ENCODE data around the gene GARIN5B.

DNA sequence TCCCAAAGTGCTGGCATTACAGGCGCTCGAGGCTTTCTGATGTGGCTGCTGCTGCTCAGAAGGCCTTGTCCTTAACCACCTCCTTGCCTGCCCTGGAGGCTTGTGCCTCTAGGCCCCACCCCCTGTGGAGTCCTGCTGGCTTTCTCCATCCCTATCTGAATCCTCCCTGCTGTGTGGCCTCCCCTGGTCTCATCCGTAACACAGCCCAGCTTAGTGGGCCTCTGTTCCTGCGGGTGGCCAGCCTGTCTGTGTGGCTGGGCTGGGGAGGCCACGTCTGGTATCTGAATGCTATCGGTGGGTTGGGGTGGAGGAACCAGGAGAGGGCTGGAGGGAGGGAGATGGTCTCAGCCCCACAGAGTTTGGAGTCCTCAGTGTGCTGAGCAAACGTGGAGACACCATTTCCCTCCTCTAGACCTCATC, 27.4 kb upstream of the GARIN5B start:
- no peak for TF ChIP-seq NFE2L1 (CRISPR knock-in tag; IDR thresholded peaks at IDR 0.05)
- no peak for TF ChIP-seq CTCF (IDR thresholded peaks at IDR 0.05)
- no peak for TF ChIP-seq ATF2 (CRISPR knock-in tag; IDR thresholded peaks at IDR 0.05; ENCODE audit: borderline replicate concordance, low read depth)
- no peak for TF ChIP-seq ELF4 (CRISPR knock-in tag; IDR thresholded peaks at IDR 0.05; ENCODE audit: low read depth)
- no peak for TF ChIP-seq USF1 (CRISPR knock-in tag; IDR thresholded peaks at IDR 0.05)
- no peak for TF ChIP-seq E2F5 (CRISPR knock-in tag; IDR thresholded peaks at IDR 0.05)
- TF ChIP-seq ZNF281 (CRISPR knock-in tag; IDR thresholded peaks at IDR 0.05): no peak
- TF ChIP-seq JUN (CRISPR knock-in tag; IDR thresholded peaks at IDR 0.05): no peak
- TF ChIP-seq ZNF138 (CRISPR knock-in tag; conservative IDR thresholded peaks at IDR 0.05): no peak
- no peak for TF ChIP-seq CREB1 (CRISPR knock-in tag; IDR thresholded peaks at IDR 0.05)
- TF ChIP-seq FOXK1 (CRISPR knock-in tag; IDR thresholded peaks at IDR 0.05): no peak
- TF ChIP-seq, protein P1, sequence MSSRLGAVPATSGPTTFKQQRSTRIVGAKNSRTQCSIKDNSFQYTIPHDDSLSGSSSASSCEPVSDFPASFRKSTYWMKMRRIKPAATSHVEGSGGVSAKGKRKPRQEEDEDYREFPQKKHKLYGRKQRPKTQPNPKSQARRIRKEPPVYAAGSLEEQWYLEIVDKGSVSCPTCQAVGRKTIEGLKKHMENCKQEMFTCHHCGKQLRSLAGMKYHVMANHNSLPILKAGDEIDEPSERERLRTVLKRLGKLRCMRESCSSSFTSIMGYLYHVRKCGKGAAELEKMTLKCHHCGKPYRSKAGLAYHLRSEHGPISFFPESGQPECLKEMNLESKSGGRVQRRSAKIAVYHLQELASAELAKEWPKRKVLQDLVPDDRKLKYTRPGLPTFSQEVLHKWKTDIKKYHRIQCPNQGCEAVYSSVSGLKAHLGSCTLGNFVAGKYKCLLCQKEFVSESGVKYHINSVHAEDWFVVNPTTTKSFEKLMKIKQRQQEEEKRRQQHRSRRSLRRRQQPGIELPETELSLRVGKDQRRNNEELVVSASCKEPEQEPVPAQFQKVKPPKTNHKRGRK (CRISPR knock-in tag; IDR thresholded peaks at IDR 0.05; ENCODE audit: borderline replicate concordance): no peak
- no peak for TF ChIP-seq JAZF1 (CRISPR knock-in tag; IDR thresholded peaks at IDR 0.05)
- TF ChIP-seq ZNF263 (CRISPR knock-in tag; IDR thresholded peaks at IDR 0.05; ENCODE audit: low read depth): no peak

Measured in WTC11 (cell line).